Activated CD4-positive, alpha-beta T cell treated with anti-CD3 and anti-CD28 coated beads, Interleukin-2, amount 50 U/mL, for 4 hours (primary cell): ENCODE results near the gene TMEM60.
A peak's percentile ranks its signal among the peaks of the same experiment; 100 is the strongest.
"Not testable (repeated sequence)": the region's sequence is repeated elsewhere in the genome, so short reads cannot be mapped to it uniquely, and the experiment has no call there.

Experiments
- DNase-seq, 2 experiments: peaks; one replicate each; pipeline ENCODE4 v3.0.0-alpha.2; 2020

TMEM60 gene

DNA sequence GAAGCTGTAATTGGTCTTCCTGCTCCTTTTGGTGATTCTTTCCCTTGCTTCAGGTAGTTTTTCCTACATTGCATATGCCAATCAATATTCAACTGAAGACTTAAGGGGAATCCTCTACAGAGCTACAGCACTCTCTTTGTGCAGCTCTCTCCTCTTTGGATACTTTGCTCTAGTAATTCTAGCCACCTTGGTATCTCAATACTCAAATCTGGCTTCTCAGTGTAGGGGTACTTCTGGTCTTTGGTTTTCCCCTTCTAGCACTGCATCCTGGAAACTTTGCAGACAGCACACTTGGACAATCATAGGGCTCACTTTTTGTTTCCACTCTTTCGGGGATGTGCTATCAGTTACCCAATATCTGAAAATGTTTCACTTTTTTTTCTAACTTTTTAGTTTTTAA is 10.3 kb upstream of the TMEM60 start:
- DNase-seq = no peak

DNA sequence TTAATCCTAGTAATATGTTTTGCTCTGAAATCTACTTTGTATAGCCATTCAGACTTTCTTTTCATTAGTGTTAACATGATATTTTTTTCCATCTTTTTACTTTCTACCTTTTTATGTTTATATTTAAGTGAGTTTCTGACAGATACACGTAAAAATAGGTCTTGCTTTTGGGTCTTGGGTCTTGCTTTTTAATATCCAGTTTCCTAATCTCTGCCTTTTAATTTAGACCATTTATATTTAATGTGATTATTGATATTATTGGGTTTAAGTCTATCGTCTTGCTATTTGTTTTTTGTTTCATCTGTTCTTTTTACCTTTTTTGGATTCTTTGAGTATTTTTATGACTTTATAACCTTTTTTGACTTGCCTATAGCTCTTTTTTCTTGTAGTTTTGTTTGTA is 8.2 kb upstream of the TMEM60 start:
- no peak for DNase-seq

DNA sequence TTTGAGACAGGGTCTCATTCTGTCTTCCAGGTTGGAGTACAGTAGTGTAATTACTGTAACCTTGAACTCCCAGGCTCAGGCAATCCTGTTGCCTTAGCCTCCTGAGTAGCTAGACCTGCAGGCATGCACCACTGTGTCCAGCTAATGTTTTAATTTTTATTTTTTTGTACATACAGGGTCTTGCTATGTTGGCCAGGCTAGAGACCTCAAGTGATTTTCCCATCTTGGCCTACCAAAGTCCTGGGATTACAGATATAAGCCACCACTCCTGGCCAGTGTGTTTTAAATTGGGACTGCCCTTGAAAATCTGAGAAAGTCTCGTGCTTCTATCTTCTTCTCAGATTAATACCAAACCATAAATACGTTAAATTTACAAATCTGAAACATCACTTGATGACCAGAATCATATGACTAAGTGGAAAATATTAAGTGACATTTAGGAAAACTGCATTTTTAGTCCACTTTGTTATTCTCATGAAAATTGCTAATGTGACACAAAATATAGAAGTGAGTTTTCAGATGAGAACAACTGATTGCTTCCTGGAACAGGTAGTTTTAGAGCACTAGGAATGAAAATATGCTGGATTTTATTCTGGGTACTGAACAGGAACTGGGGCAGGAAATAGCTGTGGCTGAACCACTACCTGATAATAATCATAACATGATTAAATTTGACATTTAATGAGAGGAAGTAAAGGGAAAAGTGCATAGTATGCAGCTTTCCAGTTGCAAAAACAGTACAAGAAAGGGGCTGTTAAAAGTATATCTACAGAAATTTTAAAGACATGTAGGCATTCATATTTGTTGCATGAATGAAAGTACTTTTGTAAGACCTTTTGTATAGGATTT is 4.5 kb upstream of the TMEM60 start:
- DNase-seq = no peak

DNA sequence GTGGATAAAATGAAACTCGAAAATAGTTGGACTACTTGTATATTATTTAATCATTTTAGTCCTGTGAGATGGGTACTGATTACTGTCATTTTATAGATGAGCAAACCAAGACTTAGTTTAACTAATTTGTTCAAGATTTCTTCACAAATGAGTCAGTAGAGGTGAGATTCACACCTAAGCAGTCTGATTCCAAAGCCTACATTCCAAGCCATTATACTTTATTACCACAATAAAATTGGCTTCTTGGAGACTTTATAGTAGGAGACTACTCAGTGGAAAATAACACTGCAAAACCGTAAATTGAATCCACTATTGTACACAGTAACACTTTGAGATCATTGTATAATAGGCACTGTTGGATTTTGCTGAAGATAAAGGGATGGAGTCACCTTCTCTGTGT is 2.5 kb upstream of the TMEM60 start:
- DNase-seq = no peak

DNA sequence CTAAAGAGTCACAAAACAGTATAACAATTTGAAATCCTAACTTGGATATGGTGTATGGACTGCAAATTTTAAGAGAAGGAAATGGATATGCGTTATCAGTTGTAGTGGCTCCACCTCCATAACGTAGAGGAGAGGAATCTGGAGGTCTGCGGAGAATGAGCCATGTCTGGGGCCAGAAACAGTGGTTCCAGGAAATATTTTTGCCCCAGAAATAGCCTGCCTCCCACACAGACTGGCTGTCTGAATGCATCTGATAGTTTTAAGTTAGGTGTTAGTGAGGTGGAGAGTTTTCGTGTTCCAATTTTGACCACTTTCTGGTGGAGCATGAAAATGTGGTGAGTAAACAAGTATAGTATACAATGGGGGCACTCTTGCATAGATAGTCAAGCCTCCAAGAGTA is 1.9 kb upstream of the TMEM60 start:
- DNase-seq = no peak

DNA sequence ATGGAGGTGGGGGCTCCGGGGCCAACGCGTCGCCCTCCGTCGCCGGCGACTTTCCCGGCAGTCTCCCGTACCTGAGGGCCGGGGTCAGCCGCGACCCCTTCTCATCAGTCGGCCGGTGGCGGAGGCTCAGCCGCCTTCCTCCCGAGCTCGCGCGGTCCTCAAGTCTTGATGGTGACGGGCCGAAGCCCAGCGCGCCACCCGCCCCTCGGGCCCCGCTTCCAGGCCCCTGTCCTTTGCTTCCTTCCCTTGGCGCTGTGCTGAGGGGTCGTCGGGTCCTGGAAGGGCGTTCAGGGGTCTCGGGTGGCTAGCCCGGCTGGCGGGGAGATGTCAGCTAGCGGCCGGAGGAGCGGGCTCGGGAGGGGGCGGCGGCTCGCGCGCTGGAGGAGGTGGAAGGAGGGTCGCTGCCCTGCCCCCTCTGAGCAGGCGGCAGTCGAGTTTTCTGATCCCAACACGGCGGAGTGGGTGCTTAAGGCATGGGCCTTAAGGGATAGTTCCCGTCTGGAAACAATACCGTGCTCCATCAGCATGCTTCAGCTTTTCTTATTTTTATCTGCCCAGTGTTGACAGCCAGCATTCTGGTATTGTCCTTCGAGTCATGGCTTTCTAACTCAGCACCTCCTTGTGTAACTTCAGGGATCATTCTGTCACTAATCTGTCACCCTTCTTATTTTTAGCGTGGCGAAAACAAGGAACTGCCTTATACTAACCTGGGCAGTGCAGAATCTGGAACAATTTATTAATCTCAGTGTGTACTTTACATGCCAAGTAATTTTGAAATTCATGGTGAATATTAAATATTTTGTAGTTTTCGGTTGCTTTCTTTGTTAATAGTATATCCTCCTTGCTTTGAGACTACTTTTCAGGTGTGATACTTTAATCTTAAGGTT is 1.1 kb upstream of the TMEM60 start:
- peak in 1 of 2 experiments; percentile 8 for DNase-seq

DNA sequence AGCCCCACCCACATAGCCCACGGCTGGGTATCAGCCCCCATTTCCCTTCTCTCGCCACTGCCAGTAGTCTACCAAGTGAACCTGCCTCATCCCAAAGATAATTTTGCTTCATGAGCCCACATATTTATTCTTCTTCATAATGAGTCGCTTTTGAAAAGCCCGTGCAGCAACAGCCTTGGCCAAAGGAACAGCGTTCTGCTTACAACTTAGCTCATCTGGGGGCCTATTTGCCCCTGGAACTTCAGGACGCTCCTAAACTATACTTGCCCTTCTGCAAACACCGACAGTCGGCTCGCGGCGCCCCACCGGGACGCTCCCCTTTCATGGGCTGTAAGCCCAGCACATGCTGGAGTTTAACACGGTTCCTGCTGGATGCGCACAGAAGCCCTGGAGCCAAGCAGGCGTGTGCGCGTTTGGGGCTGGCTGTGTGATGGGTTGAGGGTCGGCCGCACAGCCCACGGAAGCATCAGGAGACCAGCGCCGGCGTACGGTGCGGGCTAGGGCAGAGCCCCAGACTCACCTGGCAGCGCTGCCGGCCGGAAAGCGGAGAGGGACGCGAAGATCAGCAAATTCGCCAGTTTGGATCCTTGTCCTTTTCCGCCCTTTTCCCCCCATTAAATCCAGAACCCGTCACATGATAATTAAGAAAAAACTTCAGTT is 370 bp downstream of the TMEM60 start:
- DNase-seq = peak in 1 of 2 experiments; percentile 15

DNA sequence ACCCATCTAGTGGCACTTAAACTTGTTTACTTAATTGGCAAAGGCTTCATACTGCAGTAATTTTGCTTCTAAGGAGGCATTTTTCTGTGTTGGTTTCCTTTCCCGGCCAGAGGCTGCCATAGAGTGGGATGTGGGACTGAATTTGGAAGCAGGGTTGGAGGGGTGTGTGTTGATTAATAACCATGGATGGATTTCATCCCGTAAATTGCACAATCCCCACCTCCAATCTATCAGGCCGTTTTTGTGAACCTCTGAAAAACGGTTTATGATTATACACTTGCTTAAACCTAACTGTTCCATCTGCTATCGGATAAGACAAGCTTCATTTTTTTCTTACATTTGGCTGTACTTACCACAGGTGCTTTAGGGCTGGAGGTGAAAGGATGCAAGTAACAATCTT is 1.3 kb downstream of the TMEM60 start:
- DNase-seq = no peak

DNA sequence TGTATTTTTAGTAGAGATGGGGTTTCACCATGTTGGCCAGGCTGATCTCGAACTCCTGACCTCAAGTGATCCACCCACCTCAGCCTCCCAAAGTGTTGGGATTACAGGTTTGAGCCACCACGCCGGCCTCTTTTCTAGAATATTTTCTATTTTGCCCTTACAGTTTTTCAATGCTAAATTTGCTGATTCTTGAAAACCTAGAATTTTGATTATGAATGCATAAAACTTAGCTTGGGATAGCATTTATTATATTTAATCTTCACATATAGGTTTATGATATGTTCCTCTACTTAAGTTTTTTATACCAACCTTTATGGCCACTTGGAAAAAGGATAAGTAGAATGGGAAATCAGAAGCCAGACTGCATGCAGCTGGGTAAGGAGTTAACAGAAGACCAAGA is 2.1 kb downstream of the TMEM60 start:
- DNase-seq = no peak

DNA sequence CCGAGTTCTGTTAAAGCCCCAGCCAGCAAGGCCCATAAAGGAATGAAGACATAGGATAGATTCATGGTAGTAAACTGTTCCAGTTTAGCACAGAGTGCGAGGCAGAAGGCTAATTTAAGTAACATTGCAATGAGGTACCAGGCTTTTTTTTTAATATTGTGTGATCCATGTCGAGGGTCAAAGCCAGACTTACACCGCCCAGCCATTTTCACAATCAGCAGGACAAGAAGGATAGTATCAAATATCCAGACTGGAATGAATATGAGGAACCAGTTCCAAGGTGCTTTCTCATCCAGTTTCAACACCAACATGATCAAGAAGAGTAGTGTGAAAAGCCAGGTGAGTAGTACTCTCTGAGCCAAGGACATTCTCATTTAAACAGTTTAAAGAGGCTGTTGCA is 4.2 kb downstream of the TMEM60 start:
- DNase-seq = no peak

DNA sequence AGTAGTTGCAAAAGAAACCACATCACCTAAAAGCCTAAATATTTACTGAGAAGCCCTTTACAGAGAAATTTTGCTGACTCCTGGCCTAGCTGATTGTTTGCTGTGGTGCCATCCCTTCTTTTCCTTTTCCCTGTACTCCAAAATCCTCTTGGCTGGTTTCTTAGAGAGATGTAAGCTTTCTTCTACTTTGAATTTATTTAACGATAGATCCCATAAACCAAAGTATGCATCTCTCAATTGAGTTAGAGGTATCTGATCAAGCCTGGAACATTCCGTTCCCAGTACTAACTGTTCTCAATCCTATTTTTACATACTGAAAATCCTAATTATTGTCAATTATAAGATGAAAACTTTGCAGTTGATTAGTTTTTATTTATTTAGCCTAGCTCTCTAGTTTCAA is 6.3 kb downstream of the TMEM60 start:
- no peak for DNase-seq

DNA sequence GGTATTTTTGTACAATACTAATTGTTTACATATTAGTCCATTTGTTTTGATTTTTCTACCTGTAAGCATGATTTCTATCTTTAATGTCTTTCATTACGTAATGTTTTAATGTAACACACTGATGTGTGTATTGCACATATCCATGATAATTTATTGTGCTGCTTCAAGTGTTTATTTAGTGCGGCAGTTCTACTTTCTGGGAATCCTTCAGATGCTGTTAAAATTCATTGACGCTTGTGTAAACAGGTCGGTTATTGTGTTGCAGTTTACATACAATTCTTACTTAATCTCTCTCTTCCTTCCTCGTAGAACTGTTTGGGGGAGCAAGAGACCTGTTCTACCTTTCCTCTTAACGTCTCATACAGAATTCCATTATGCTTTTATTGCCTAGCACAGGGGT is 6.9 kb downstream of the TMEM60 start:
- no peak for DNase-seq

DNA sequence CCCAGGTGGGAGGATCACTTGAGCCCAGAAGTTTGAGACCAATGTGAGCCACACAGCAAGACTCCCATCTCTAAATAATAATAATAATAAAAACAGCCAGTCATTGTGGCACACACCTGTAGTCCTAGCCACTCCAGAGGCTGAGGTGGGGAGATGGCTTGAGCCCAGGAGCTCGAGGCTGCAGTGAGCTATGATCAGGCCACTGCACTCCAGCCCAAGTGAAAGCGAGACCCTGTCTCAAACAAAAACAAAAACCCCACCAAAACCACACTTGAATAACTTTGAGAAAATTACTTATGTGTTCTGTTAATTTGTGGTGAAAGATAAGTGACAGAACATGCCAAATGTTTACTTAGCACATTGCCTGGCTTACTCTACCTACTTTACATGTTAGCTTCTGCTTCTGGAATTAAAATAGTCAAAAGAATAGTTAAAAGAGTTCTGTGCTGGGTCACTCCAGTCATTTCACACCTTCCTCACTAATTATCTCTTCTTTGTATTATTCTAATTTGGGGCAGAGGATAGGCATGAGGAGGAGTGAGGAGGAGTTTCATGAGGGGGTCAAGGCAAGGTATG is 9.8 kb downstream of the TMEM60 start:
- no peak for DNase-seq

DNA sequence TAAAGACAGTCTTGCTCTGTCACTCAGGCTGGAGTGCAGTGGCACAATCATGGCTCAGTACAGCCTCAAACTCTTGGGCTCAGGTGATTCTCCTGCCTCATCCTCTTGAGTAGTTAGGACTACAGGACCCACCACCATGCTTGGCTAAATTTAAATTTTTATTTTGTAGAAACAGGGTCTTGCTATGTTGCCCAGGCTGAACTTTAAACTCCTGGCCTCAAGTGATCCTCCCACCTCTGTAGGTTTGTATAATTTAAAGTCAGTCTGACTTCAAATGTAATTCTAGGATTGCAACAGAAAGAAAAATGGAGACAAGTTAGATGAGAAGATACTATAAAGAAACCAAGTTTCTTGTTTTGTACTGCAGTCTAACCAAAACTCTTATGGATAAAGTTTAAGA is 11.5 kb downstream of the TMEM60 start:
- no peak for DNase-seq

DNA sequence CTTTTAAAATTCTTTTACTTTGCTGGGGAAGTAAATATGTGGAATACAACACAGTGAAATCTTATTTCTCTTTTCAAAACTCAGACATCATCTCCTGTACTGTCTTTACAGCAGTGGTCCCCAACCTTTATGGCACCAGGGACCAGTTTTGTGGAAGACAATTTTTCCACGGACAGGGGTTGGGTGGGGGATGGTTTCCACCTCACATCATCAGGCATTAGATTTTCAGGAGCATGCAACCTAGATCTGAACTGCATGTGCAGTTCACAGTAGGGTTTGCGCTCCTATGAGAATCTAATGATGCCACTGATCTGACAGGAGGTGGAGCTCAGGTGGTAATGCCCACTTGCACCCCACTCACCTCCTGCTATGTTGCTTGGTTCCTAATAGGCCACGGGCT is 12.2 kb downstream of the TMEM60 start:
- DNase-seq = no peak

DNA sequence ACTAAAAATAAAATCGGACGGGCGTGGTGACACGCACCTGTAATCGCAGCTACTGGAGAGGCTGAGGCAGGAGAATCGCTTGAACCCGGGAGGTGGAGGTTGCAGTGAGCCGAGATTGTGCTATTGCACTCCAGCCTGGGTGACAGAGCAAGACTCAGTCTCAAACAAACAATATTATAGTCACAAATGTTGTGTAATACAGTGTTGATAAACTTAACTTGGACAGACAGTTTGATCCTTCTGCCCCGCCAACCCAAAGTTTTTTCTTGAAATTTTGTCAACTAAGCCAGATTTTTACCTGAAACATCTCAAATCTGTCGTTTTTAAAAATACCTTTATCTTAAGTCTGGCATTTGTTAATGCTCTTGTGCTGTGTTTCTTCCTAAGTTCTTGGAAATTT is 13.8 kb downstream of the TMEM60 start:
- not testable (repeated sequence) for DNase-seq

DNA sequence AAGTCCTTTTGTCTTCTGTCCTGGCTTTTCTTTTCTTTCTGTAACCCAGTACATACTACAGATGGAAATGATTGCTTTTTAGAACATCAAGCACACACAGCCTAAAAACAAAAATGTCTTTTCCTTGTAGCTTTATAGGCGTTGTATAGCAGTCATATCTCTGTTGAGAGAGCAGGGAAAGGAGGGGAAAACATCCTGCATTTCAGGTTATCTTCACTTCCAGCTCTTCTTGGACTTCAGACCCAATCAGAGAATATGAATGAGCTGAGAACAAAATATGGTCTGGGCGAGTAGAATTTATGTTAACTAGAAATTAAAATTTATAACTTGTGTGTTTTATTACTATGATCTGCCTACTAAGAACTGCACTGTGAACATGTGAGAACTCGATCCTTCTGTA is 14.7 kb downstream of the TMEM60 start:
- DNase-seq = no peak

DNA sequence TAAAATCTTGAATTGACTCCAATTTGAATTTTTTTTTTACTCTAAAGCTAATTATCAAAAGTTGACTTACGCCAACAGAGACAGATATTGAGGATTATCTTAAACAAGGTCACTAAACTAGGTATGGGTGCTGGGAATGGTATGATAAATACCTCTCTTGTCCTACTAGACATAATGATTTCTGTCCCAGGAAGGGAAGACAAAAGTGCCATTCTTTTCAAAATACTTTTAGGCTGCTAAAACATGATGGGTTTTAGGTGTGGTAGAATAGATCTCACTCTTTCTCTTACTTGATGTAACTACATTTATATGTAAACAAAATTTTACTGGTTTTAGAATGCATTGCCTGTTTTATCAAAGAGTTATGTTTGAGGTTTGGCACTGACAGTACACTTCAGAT is 15.1 kb downstream of the TMEM60 start:
- DNase-seq = no peak

DNA sequence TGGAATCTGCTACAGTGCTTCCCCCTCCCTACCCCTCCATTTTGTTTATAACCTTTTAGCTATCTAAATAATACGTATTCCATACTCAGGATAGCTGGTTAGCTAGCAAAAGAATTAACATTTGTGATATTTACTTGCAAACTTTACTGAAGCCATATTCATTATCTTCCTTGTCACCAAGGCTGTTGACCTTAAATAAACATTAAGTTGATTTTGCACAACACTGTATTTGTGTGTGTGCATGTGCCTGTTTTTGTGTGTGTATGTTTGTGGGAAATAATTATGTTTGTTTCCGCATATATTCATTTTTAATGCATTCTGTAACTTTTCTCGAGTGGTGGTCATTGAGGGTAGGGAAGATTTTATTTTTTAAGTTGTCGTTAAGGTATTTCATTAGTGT is 15.9 kb downstream of the TMEM60 start:
- DNase-seq = no peak

DNA sequence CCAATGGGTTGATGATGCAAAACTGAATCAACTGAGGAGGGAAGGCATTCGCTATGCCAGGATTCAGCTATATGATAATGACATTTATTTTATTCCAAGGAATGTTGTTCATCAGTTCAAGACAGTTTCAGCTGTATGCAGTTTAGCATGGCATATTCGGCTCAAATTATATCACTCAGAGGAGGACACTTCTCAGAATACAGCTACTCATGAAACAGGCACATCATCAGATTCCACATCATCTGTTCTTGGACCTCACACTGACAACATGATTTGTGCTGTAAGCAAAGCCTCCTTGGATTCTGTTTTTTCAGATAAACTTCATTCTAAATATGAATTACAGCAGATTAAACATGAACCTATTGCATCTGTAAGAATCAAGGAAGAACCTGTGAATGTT is 19.7 kb downstream of the TMEM60 start:
- no peak for DNase-seq

DNA sequence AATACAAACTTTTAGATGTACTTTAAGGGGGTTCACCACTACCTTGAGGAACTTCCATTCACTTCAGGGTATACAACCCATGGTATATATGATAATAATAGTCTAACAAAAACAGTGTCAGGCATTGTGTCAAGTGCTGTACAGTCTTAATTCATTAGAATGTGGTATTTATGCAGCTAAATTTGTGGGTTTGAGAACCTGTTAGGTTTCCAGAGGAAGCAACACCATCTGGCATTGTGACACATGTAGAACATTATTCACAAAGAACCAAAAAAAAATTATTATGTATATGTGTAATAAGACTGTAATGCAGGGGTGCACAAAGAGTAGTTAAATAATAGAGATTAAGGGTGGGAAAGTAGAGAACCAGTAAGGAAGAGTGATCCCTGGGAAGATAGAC is 26.3 kb downstream of the TMEM60 start:
- no peak for DNase-seq

DNA sequence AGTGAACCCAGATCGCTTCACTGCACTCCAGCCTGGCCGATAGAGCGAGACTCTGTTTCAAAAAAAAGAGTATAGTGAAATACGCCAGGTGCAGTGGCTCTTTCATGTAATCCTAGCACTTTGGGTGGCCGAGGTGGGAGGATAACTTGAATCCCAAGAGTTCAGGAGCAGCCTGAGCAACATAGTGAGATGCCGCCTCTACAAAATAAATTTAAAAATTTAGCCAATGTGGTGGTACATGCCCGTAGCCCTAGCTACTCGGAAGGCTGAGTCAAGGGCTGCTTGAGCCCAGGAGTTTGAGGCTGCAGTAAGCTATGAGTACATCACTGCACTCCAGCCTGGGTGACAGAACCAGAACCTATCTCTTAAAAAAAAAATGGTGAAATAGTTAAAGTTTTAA is 27.9 kb downstream of the TMEM60 start:
- DNase-seq = no peak
